CD14-positive monocyte (primary cell): ENCODE measurements around the gene INSIG2. TPM values are rescaled to one million over a fixed set of nuclear protein-coding genes. Genes with fewer than 3 reads are reported as not detected.

Experiments
- DNase-seq, 3 donors: peaks; one replicate each; pipeline ENCODE4 v3.0.0-alpha.2; 2011 to 2022
- H2AFZ ChIP-seq: 2 replicates; pipeline ENCODE4 v1.6.0; 2012; ENCODE audit warnings: mild to moderate bottlenecking, low read depth, low read length, inconsistent platforms; ENCODE audit not compliant: insufficient read depth, poor library complexity, severe bottlenecking
- H3K27ac ChIP-seq, 2 donors: 1 replicate in 1 of 2; 2 replicates in 1 of 2; pipeline ENCODE4 v1.5.1; 2012 to 2013; ENCODE audit warnings: low read length in 2 of 2, control low read depth in 1 of 2, inconsistent platforms in 1 of 2, low read depth in 1 of 2, mild to moderate bottlenecking in 1 of 2
- H3K27me3 ChIP-seq, 2 donors: one replicate each; pipeline versions ENCODE4 v1.6.0 to v1.6.1; 2011 to 2013; ENCODE audit warnings: low read length in 2 of 2; ENCODE audit not compliant: control insufficient read depth in 2 of 2, insufficient read depth in 2 of 2
- H3K36me3 ChIP-seq, 2 donors: replicated peaks in 1 of 2; 1 replicate in 1 of 2; 2 replicates in 1 of 2; pipeline versions ENCODE4 v1.5.1 to v1.6.1; 2012 to 2013; ENCODE audit warnings: low read length in 2 of 2, control low read depth in 1 of 2, inconsistent platforms in 1 of 2, mild to moderate bottlenecking in 1 of 2; ENCODE audit not compliant: insufficient read depth in 2 of 2, control insufficient read depth in 1 of 2
- H3K4me1 ChIP-seq, 2 donors: 1 replicate in 1 of 2; 2 replicates in 1 of 2; pipeline versions ENCODE4 v1.5.1 to v1.6.1; 2012 to 2013; ENCODE audit warnings: low read length in 2 of 2, control low read depth in 1 of 2, inconsistent platforms in 1 of 2, mild to moderate bottlenecking in 1 of 2, moderate library complexity in 1 of 2; ENCODE audit not compliant: insufficient read depth in 2 of 2, control insufficient read depth in 1 of 2
- H3K4me2 ChIP-seq: replicated peaks from 2 replicates; pipeline ENCODE3; 2012; ENCODE audit warnings: low read length, moderate library complexity, mild to moderate bottlenecking; ENCODE audit not compliant: poor library complexity, severe bottlenecking; ENCODE audit errors: extremely low read depth
- H3K4me3 ChIP-seq, 3 experiments: fragments of 200-600 bp in 1 of 3; sonication (generic) in 1 of 3; replicated peaks in 1 of 3; 1 replicate in 2 of 3; 2 replicates in 1 of 3; pipeline ENCODE4 v1.5.1; 2011 to 2013; ENCODE audit warnings: low read length in 3 of 3, mild to moderate bottlenecking in 3 of 3, control low read depth in 2 of 3, low read depth in 2 of 3, inconsistent platforms in 1 of 3, moderate library complexity in 1 of 3
- H3K79me2 ChIP-seq: 2 replicates; pipeline ENCODE4 v1.6.0; 2012; ENCODE audit warnings: mild to moderate bottlenecking, control low read depth, inconsistent platforms, low read length, moderate library complexity; ENCODE audit not compliant: insufficient read depth
- H3K9ac ChIP-seq: 2 replicates; pipeline ENCODE4 v1.6.0; 2017; ENCODE audit warnings: low read length, mild to moderate bottlenecking; ENCODE audit not compliant: insufficient read depth, poor library complexity, severe bottlenecking
- H3K9me3 ChIP-seq, 2 donors: replicated peaks in 1 of 2; 1 replicate in 1 of 2; 2 replicates in 1 of 2; pipeline versions ENCODE4 v1.5.1 to v1.6.1; 2012 to 2013; ENCODE audit warnings: low read length in 2 of 2, control low read depth in 1 of 2; ENCODE audit not compliant: control insufficient read depth in 1 of 2, insufficient read depth in 1 of 2
- H4K20me1 ChIP-seq: 2 replicates; pipeline ENCODE4 v1.6.0; 2012; ENCODE audit warnings: mild to moderate bottlenecking, low read length, control low read depth, moderate library complexity; ENCODE audit not compliant: insufficient read depth
- H3K27ac Mint-ChIP-seq, 7 donors: one replicate each; pipeline ENCODE4 v1.8.0; 2020; ENCODE audit warnings: mild to moderate bottlenecking in 7 of 7, mixed read lengths in 7 of 7, moderate library complexity in 6 of 7, inconsistent platforms in 2 of 7
- H3K27me3 Mint-ChIP-seq, 3 donors: one replicate each; pipeline ENCODE4 v1.8.0; 2021 to 2022; ENCODE audit warnings: low read depth in 3 of 3, mild to moderate bottlenecking in 3 of 3, mixed read lengths in 3 of 3, moderate library complexity in 3 of 3, inconsistent platforms in 1 of 3
- H3K36me3 Mint-ChIP-seq, 2 donors: one replicate each; pipeline ENCODE4 v1.8.0; 2020; ENCODE audit warnings: mixed read lengths in 2 of 2, inconsistent platforms in 1 of 2, mild to moderate bottlenecking in 1 of 2
- H3K4me1 Mint-ChIP-seq: one replicate; pipeline ENCODE4 v1.8.0; 2020; ENCODE audit warnings: mild to moderate bottlenecking, mixed read lengths
- H3K4me3 Mint-ChIP-seq, 2 donors: one replicate each; pipeline ENCODE4 v1.8.0; 2020; ENCODE audit warnings: mild to moderate bottlenecking in 2 of 2, mixed read lengths in 2 of 2, moderate library complexity in 1 of 2
- H3K9me3 Mint-ChIP-seq, 7 donors: one replicate each; pipeline ENCODE4 v1.8.0; 2020 to 2022; ENCODE audit warnings: mixed read lengths in 7 of 7, mild to moderate bottlenecking in 6 of 7, moderate library complexity in 6 of 7, inconsistent platforms in 2 of 7
- WGBS: methylation state at CpG from one replicate; pipeline ENCODE4 v1.1.5; 2013; ENCODE audit warnings: missing lambda C conversion rate; ENCODE audit not compliant: insufficient coverage; 5-methylcytosine and 5-hydroxymethylcytosine counted together
- intact Hi-C, 2 donors: fragments of 100-400 bp; cut with micrococcal nuclease; formaldehyde crosslinking; loops; one replicate each; pipeline versions ENCODE4 v1.15.0 to v1.15.1; 2023
- polyA minus RNA-seq: library from RNA; depleted of rRNA, polyadenylated mRNA; stranded (reverse); fragments of >200 nt; gene quantifications from 2 replicates; pipeline ENCODE4 v1.2.3, GENCODE V29; 2012
- polyA plus RNA-seq, 3 donors: library from polyadenylated mRNA; depleted of rRNA in 1 of 3; unstranded in 2 of 3; stranded (reverse) in 1 of 3; fragments of 300-500 nt in 2 of 3; fragments of >200 nt in 1 of 3; fragmentation: Illumina TruSeq in 2 of 3; gene quantifications; 1 replicate in 2 of 3; 2 replicates in 1 of 3; pipeline ENCODE4 v1.2.3, GENCODE V29; 2012 to 2021
- total RNA-seq, 12 experiments: library from RNA in 1 of 12; stranded (reverse) in 1 of 12; fragments of 120-200 nt in 1 of 12; gene quantifications; one replicate each; pipeline ENCODE4 v1.2.4 and lab custom pipeline; 2013 to 2026; ENCODE audit warnings: mixed read lengths in 6 of 12, inconsistent platforms in 1 of 12
- TF ChIP-seq, protein P1 (sequence below): fragments of 200-600 bp; IDR thresholded peaks from one replicate; pipeline ENCODE4 v1.8.0; 2022; ENCODE audit warnings: antibody characterized with exemption, mild to moderate bottlenecking

Gene INSIG2
- total RNA-seq (2013): 8.2 TPM
- polyA plus RNA-seq (10 to 100 TPM; 13.6 to 17.2 (median 14.8) TPM), polyA minus RNA-seq (1.2 and 1.6 TPM in 2 replicates), total RNA-seq (lab: John Stamatoyannopoulos, UW) (4.0 to 24.4 (median 8.0) reads per million in 11 experiments)

DNA sequence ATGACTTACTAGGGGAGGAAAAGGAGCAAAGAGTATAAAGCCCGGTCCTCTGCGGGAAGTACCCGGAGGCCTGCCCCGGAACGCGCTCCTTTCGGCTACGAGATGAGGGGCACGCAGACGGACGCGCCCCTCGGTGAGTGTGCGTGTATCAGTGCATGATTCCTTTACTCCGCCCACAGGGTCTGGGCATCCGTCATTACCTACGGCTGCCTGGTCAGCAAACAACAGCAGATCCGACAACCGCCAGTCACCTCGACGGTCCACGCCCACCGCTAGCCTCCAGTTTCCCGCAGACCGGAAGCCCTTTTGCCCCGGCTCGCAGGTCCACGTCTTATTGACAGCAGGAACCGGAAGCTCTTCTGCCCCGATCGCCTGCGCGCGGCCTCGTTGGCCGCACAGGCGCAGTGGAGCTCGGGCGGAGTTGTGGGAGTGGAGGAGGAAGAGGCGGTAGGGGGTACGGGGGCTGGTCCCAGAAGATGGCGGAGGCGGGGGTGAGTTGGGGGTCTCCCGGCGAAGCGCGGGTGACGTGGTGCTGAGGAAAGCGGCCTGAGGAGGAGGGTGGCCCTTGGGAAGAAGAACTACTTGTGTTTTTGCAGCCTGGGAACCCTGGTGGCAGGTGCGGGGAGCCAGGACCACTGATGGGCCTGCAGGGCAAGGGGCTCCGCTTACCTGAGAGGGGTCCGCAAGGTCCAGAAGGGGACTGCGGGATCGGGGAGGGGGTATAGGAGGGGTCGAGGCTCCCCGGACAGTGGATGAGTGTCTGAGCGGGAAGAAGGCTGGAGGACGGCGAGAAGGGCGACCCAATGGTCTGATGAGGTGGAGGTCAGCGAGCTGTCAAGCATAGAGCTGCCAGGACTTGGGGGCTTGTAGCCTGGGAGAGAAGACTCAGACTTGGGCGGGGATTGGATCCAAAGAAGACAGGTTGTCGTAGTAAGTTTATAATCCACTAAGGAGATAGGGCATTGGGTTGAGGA, at the start of gene INSIG2:
INSIG2 (plus strand) TSS at position 421 of the 974 bp plus-strand sequence. CDS start 8,086 bp downstream, outside the sequence.
- peaks cover 48% of the 10 kb centered on the region for H3K79me2 ChIP-seq
- peak within 1 kb of the TSS; percentile 87 for H3K9ac ChIP-seq
- H3K27ac Mint-ChIP-seq: peak within 1 kb of the TSS; percentile 48 to 94 (median 89)
- intact Hi-C loops: loop anchor here (10.0 kb wide), 2 partner anchors 54 to 64 kb away; no protein-coding TSS in a partner anchor
- WGBS: under 1% methylated on average over 62 of the region's 63 CpGs
- peaks cover 12% of the 10 kb centered on the region for H4K20me1 ChIP-seq
- peak within 1 kb of the TSS; percentile 95 for H3K4me2 ChIP-seq
- H3K27me3 ChIP-seq: peaks cover 0 to 8% of the 10 kb centered on the region in 2 donors
- peaks cover 17% of the 10 kb centered on the region for H3K4me1 Mint-ChIP-seq
- peak within 1 kb of the TSS; percentile 69 to 92 for H3K27ac ChIP-seq
- H3K4me1 ChIP-seq: peaks cover 20 to 27% of the 10 kb centered on the region in 2 donors
- no peaks in the 10 kb centered on the region for H3K36me3 Mint-ChIP-seq
- TF ChIP-seq, protein P1, sequence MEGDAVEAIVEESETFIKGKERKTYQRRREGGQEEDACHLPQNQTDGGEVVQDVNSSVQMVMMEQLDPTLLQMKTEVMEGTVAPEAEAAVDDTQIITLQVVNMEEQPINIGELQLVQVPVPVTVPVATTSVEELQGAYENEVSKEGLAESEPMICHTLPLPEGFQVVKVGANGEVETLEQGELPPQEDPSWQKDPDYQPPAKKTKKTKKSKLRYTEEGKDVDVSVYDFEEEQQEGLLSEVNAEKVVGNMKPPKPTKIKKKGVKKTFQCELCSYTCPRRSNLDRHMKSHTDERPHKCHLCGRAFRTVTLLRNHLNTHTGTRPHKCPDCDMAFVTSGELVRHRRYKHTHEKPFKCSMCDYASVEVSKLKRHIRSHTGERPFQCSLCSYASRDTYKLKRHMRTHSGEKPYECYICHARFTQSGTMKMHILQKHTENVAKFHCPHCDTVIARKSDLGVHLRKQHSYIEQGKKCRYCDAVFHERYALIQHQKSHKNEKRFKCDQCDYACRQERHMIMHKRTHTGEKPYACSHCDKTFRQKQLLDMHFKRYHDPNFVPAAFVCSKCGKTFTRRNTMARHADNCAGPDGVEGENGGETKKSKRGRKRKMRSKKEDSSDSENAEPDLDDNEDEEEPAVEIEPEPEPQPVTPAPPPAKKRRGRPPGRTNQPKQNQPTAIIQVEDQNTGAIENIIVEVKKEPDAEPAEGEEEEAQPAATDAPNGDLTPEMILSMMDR: no peak
- peak within 1 kb of the TSS; percentile 88 to 98 for H3K4me3 Mint-ChIP-seq
- H2AFZ ChIP-seq: peak within 1 kb of the TSS; percentile 91
- no peaks in the 10 kb centered on the region for H3K9me3 ChIP-seq
- H3K9me3 Mint-ChIP-seq: no peaks in the 10 kb centered on the region
- H3K36me3 ChIP-seq: no peaks in the 10 kb centered on the region
- H3K27me3 Mint-ChIP-seq: peaks cover 2 to 8% (median 3%) of the 10 kb centered on the region in 3 donors
- H3K4me3 ChIP-seq: peak within 1 kb of the TSS; percentile 83 to 96 (median 92)
- DNase-seq: peak; percentile 94 to 97 (median 95)

DNA sequence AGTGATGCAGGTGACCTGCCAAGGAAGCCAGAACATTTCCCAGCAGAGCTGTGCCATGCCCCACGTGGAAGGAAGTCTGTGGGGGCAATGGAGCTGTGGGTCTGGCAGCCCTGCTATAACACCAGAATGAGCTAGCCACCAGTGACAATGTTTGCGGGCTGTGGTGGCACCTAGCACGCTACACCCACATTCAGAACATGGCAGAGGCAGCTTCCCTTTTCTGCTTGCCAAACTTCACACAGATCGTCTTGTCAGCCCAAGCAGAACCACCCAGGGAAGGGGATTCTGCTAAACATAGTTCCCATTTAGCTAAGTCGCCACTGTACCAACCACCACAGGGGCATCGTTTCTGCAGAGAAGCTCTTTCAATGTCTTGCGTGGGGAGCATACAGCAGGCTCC, 47.4 kb upstream of the INSIG2 start:
- no peak overlapping the region for H3K4me3 Mint-ChIP-seq
- TF ChIP-seq, protein P1: no peak
- Histone ChIP-seq H3K27ac (no peak overlapping the region), H3K79me2 (no peaks in the 10 kb centered on the region), H2AFZ (no peak overlapping the region), H3K9ac (no peak overlapping the region), H3K4me2 (no peak overlapping the region), H4K20me1 (no peaks in the 10 kb centered on the region), H3K4me3 (no peak overlapping the region), H3K9me3 (peaks cover 0 to 5% of the 10 kb centered on the region in 2 donors), H3K36me3 (no peaks in the 10 kb centered on the region), H3K4me1 (peaks cover 6 to 8% of the 10 kb centered on the region in 2 donors), H3K27me3 (peaks cover 0 to 19% of the 10 kb centered on the region in 2 donors)
- H3K4me1 Mint-ChIP-seq: peaks cover 7% of the 10 kb centered on the region
- peak overlapping the region in 1 of 7 donors; percentile 52 for H3K27ac Mint-ChIP-seq
- H3K27me3 Mint-ChIP-seq: peaks cover 22 to 32% (median 29%) of the 10 kb centered on the region in 3 donors
- 31% methylated on average over 7 of the region's 7 CpGs for WGBS
- DNase-seq: peak; percentile 22 to 55 (median 36)
- peaks cover 0 to 2% of the 10 kb centered on the region in 2 donors for H3K36me3 Mint-ChIP-seq
- intact Hi-C loops: loop anchor here in 1 of 2 donors (10.0 kb wide), 1 partner anchor 814 kb away; no protein-coding TSS in a partner anchor
- peaks cover 6 to 10% (median 7%) of the 10 kb centered on the region in 7 donors for H3K9me3 Mint-ChIP-seq
